Spleen (tissue), 7 donors: ENCODE data around the gene ZNF91.

Experiments used
- POLR2AphosphoS5 ChIP-seq, 3 donors: sonication (generic); formaldehyde crosslinking; IDR thresholded peaks; one replicate each; pipeline ENCODE4 v1.5.1; 2017; ENCODE audit warnings: antibody characterized with exemption in 3 of 3
- TF ChIP-seq, protein P1 (sequence below), 11 experiments: fragments of 200-600 bp in 7 of 11; fragments of 450-650 bp in 4 of 11; sonication (generic) in 4 of 11; IDR thresholded peaks in 8 of 11; conservative IDR thresholded peaks in 3 of 11; 1 replicate in 7 of 11; 2 replicates in 4 of 11; pipeline versions ENCODE4 v1.4.0 to v1.8.0; 2016 to 2021; ENCODE audit warnings: antibody characterized with exemption in 11 of 11, inconsistent platforms in 4 of 11, mild to moderate bottlenecking in 1 of 11
- donor health status: DM: no; HTN: no; CAD: no; lungs with moderate emphysema.
- donor health status: DM: no; HTN: no; CAD: no.
- donor health status: DM: no; HTN: no; CAD: no.

DNA sequence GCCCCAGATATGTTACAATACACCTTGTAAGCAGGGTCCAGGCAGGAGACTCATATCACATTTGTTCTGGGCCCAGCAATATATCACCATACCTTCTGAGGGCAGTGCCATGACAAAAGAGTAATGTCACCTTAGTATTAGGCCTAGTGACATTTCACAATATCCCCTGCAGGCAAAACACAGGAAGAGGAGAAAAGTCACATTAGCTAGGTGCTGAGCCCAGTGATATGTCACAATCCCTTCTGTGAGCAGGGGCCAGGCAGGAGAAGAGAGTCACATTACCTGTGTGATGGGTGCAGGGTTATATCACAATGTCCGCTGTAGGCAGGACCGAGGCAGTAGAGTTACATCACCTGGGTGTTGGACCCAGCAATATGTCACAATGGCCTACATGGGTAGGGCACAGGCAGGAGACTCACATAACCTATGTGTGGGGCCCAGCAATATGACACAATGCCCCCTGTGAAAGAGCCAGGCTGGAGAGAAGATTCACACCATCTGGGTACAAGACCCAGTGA lies 12.4 kb upstream of the ZNF91 start:
- TF ChIP-seq, protein P1, sequence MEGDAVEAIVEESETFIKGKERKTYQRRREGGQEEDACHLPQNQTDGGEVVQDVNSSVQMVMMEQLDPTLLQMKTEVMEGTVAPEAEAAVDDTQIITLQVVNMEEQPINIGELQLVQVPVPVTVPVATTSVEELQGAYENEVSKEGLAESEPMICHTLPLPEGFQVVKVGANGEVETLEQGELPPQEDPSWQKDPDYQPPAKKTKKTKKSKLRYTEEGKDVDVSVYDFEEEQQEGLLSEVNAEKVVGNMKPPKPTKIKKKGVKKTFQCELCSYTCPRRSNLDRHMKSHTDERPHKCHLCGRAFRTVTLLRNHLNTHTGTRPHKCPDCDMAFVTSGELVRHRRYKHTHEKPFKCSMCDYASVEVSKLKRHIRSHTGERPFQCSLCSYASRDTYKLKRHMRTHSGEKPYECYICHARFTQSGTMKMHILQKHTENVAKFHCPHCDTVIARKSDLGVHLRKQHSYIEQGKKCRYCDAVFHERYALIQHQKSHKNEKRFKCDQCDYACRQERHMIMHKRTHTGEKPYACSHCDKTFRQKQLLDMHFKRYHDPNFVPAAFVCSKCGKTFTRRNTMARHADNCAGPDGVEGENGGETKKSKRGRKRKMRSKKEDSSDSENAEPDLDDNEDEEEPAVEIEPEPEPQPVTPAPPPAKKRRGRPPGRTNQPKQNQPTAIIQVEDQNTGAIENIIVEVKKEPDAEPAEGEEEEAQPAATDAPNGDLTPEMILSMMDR (IDR thresholded peaks at IDR 0.05 in 8 of 11, conservative IDR thresholded peaks at IDR 0.05 in 3 of 11), result no peak
- TF ChIP-seq POLR2AphosphoS5 (IDR thresholded peaks at IDR 0.05), result no peak
